NCI-H1105 treated with DMSO at 0.1 percent for 48 hours (cell line): ENCODE data around the gene MTRF1.
"Not testable (repeated sequence)": the region's sequence is repeated elsewhere in the genome, so short reads cannot be mapped to it uniquely, and the experiment has no call there.

ENCODE experiments used
- DNase-seq: peaks from one replicate; lab custom pipeline; 2025; lab: John Stamatoyannopoulos, UW

Gene MTRF1

DNA sequence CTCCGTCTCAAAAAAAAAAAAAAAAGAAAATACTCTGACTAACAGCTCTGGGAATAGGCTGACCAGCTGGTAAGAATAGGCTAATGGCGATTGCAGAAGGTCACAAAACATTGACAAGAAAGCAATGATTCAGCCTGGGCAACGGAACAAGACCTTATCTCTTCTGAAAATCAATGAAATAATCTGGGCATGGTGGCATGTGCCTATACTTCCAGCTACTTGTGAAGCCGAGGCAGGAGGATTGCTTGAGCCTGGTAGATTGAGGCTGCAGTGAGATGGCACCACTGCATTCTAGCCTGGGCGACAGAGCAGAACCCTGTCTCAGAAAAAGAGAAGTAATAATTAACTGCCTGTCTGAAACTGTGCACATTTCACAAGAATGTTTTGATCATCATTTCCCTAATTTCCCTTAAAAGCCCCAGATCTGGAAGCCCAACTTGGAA is 18.8 kb upstream of the MTRF1 start:
- DNase-seq, result no peak

DNA sequence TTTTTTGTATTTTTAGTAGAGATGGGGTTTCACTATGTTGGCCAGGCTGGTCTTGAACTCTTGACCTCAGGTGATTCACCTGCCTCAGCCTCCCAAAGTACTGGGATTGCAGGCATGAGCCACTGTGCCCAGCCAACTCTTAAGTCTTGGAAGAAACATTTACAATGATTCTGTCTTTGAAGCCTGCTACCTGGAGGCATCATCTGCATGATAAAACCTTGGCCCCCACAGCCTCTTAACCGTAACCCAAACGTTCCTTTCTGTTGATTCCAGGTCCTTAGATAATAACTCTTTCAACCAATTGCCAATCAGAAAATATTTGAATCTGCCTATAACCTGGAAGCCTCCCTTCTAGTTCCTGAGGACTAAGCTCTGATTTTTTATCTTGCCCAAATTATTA is 15.8 kb upstream of the MTRF1 start:
- not testable (repeated sequence) for DNase-seq

DNA sequence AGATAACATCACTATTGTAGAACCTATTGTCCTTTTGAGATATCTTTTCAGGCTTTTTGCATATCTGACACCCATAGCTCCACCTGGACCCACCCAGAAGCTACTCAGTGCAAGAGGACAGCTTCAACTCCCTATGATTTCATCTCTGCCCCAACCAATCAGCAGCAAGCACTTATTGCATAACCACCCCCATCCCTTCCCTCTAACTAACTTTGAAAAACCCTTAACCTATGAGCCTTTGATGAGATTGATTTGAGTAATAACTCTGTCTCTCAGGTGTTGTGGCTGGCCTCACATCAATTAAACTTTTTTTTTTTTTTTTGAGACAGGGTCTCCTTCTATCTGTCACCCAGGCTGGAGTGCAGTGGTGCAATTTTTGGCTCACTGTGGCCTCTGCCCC is 13.4 kb upstream of the MTRF1 start:
- DNase-seq, result no peak

DNA sequence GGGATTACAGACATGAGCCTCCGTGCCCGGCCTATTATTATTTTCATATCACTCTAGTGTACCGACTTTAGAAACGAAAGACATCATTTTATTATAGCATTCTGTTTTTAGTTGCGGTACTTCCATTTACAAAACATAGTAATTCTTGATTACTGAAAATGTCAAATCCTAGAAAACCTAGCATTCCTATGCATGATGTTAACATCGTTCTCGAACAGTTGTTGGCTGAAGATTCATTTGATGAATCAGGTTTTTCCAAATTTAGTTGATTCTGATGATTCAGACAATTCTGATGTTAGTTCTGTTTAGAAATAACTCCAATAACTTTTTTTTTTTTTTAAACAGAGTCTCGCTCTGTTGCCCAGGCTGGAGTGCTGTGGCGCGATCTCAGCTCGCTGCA is 11.5 kb upstream of the MTRF1 start:
- DNase-seq, result no peak

DNA sequence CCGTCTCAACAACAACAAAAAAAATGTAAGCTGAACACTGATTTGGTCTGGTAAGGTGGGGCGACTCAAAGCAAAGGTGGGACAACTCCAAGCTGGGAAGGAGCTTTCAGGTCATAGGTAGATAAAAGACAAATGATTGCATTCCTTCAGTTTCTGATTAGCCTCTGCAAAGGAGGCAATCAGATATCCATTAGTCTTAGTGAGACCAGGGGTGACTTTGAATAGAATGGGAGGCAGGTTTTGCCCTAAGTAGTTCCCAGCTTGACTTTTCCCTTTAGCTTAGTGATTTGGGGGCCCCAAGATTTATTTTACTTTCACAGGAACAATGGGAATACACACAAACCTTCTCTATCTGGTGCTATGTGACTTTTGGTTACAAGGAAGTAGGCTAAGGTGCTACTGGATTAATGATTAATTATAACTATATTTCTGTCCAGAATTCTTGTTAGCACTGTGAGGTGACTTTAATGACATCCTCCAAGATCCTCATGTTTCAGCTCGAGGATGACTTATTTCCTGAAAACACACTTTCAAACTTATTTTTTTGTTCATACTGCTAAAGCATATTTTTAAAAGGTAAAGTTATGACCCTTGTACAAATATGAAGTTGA is 10.6 kb upstream of the MTRF1 start:
- DNase-seq, result no peak

DNA sequence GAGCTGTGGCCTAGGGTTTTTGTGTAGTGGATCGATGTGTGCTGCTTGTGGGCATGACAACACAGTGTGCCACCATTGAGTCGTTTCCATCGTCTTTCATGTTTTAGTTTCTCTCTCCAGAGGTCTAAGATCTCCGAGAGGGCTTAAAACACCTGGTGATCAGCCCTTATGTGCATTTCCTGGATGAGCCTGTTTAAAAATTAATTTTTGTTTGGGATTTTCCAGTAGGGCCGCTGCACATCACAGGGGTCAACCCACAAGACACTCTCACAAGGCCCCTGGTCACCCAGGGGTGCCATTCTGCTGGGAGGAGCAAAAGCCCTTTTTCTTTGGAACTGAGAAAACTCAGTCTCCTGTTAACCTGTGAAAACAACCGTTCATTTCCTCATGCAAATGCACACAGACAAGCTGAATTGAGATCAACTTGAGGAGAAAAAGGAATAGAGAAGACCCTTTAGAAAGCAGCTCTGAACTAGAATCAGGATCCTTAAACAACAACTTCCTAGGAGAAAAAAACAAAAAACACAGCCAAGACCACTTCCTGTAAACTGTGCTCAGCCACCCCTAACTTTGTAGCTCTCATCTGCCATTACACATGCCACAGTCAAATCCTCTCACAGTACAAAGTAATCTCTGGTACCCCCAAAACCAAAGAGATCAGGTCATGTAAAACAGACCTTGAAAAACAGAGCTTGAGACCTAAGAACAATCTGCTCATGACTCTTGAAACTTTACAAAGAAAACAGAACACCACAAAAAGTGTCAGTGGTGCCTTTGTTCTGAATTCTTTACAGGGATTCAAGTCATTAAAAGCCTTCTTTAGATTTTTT is 8.3 kb upstream of the MTRF1 start:
- no peak for DNase-seq

DNA sequence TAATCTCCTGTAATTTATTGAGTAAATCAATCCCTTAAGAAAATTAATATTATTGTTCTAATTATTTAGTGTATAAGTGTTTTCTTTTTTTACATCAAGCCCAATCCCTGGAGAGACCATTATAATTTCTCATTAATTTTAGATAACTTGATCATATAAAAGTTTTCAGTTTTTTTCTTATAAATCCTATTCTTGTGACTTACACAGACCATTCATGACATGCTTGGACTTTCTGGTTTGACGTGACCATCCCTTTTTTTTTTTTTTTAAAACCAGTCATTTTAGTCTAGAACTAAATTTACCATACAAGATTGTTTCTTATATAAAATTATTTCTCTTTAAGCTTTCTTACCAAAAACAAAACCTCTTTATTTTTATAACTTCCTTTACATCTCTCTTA is 5.4 kb upstream of the MTRF1 start:
- peak; percentile 3 for DNase-seq

DNA sequence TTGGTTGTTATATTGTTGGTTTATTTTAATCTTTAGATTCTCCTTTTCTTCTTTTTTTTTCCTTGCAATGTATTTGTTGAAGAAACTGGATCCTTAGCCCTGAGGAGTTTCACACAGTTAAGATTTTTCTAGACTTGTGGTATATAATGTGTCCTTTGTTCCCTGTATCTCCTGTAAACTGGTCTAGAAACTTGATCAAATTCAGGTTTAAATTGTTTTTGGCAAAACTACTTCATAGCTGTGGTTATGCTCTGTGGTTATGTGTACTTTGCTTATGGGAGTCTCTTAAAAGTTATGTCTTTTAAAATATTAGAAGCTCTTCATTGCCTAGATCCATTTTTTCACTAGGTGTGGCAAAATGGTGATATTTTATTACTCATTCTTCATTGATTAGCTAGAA is 3.7 kb upstream of the MTRF1 start:
- DNase-seq, result no peak

DNA sequence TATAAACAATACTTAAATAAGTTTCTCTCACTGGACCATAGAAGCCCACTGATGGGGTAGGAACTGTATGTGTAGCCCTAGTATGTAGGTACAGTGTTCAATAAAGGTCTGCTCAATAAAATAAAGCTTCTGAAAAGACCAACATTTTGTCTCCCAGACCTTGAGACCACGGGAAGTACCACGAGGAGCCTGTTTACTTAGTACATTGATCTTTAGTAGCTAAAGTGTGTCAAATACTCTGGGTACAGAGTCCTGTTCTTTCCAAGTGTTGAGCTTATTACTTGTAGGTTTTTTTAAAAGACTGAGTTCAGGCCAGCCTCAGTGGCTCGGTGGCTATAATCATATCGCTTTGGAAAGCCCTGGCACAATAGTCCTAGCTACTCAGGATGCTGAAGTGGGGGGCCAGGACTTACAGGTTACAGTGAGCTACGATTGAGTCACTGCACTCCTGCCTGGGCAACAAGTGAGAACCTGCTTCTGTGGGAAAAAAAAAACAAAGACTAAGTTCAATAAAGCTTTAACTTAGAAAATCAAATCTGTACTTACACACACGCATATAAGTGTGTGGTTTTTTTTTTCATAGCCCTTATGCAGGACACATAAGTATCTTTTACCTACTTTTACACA is 3.4 kb downstream of the MTRF1 start:
- DNase-seq, result no peak

DNA sequence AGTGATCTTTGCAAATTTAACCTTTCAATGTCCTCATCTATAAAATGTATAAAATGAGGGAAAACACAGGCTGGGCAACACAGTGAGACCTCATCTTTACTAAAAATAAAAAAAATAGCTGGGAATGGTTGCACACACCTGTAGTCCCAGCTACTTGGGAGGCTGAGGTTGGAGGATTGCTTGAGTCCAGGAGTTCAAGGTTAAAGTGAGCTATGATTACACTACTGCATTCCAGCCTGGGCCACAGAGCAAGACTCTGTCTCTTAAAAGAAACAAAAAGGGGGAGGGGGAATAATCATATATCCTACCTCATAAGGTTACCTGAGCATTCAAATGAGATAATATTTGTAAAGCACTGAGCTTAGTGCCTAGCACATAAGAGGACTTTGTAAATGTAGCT is 5.8 kb downstream of the MTRF1 start:
- no peak for DNase-seq

DNA sequence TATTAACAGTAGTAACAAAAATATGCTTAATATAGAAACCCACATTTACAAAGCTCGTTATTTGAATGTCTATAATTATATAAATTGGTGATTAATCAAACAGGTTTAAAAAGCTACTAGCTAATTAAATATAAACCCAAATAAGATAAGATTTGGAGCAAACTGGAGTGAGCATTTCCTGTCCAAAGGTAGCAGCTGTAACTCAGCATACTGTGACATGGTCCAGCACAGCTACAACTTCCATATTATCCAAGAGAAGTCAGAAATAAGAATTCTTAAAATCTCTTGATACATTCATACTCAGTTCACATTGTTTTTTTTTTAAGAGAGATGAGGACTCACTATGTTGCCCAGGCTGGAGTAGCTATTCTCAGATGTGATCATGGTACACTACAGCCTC is 8.5 kb downstream of the MTRF1 start:
- DNase-seq, result no peak

DNA sequence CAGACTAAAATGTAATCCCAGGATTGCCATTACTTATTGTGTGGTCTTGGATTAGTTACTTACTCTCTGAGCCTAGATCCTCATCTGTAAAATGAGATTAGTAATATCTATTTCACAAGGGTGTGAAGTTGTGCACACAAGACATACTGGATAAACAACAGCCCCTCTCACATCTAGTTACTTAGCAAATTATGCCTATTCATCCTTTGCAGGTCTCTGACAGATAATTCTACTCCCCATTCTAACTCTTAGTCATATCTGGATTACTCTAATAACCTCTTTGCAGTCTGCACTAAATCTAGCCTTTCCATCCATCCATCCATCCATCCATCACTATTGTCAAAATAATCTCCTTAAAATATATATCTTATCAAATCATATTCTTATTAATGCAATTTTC is 12.4 kb downstream of the MTRF1 start:
- no peak for DNase-seq

DNA sequence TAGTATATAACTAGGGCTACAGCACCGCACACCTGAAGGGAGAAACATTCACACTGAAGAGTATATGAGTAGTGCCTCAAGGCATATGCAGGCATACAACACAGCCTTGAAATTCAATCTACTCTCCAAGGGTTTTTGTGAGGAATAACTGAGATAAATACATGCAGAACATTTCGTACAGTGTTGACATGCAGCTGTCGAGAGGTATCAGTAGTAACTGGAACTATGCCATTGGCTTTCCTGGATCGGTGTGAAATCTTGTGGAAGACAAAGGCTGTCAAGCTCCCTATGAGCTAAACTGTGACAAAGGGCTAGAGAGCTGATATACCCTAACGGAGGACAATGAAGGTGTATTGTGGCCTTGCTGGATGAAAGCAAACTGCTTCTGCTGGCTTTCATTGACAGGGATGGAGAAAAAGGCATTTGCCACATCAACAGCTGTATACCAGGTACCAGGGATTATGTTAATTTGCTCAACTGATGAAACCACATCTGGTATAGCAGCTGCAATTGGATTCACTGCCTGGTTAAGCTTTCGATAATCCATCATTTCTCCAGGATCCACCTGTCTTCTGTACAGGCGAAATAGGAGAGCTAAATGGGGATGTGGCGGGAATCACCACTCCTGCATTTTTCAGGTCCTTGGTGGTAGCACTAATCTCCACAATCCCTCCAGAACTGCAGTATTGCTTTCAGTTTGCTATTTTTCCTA is 16.3 kb downstream of the MTRF1 start:
- no peak for DNase-seq

DNA sequence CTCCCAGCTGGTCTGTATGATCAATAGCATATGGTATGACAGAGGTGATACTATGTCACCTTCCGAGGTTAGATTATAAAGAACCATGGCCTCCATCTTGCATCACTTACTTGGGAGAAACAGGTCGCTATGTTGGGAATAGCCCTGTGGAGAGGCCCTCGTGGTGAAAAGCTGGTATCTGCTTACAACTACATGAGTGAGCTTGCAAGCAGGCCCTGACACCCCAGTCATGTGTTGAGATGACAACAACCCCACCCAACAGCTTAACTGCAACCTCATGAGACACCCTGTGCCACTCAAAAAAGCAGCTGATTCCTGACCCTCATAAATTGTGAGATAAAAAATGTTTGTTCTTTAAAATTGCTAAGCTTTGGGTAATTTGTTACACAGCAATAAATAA is 18.8 kb downstream of the MTRF1 start:
- DNase-seq, result no peak

DNA sequence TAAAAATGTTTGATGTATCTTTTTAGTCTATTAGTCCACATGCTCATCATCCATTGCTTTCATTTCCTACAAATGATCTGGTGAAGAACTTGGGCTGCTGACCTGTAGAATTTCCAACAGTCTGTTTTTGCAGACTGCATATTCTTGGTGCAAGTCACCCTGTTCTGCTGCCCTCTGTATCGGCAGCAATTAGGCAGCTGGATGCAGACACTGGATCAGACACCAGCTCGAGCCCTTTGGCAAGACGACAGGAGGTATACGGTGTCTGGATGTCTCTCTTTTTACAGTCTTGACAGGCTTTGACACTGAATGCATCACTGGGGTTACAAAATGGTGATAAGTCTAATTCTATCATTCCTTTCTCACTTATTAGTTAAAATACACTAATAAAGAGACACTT is 21.8 kb downstream of the MTRF1 start:
- DNase-seq, result no peak

DNA sequence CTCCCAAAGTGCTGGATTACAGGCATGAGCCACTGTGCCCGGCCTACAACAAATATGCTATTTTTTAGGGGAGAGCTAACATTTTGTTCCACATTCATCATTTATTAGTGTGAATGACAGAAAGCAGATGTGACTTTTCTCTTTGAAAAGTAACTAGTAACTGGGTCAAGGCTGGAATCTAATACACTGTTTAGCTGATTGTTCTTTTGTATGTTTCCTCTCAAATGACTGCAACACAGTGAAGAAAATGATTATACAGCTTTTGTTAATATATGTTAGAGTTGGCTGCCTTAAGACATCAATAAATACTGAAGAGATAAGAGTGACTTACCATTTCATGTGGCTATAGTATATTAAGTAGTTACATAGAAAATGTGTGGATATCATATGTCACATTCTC is 27.0 kb downstream of the MTRF1 start:
- no peak for DNase-seq

DNA sequence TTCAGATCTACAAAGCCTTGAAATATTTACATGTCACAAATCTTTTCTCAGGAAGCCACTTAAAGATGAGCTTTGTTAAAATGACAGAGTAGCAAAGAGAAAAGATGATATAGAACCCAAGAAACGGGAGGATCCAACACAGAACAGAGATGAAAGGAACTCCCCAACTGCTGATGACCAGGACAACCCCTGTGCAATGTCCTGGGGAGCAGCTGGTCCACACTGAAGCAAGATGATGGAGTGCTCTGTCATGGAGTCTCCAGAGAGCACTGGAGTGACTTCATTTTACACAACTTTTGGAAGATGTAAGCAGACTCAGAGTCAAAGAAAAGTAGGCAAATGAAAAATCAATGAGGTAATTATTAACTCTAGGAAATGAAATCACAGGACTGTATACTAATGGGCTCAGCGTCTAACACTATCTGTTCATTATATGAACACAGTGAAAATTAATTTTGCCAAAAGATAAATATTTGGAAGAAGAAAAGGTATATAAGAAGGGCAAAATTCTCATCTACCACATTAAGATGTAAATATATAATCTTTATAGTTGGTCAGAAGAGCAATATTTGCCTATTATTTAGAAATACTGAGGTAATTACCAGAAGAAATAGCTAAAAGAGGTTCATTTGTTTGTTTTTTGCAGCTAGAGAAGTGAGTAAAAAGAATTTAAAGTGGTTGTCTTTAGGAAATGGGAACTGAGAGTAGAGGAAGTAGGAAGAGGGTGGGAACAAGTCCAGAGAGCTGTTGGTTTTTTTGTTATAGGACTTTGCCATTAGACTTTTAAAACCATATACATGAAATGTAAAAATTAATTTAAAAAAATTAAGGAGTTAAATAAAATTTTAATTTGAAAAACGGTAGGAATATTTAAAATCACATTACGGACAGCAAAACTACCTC is 30.5 kb downstream of the MTRF1 start:
- DNase-seq, result no peak

DNA sequence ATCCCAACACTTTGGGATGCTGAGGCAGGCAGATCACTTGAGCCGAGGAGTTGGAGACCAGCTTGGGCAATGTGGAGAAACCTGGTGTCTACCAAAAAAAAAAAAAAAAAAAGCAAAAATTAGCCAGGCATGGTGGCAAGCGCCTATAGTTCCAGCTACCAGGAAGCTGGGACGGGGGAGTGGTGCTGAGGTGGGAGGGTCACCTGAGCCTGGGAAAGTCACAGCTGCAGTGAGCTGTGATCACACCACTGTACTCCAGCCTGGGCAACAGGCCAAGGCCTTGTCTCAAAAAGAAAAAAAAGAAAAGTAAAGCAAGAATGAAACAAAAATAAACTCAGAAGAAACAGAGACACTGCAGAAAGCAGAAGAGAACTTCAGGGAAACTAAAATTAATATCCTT is 31.6 kb downstream of the MTRF1 start:
- peak; percentile 71 for DNase-seq

DNA sequence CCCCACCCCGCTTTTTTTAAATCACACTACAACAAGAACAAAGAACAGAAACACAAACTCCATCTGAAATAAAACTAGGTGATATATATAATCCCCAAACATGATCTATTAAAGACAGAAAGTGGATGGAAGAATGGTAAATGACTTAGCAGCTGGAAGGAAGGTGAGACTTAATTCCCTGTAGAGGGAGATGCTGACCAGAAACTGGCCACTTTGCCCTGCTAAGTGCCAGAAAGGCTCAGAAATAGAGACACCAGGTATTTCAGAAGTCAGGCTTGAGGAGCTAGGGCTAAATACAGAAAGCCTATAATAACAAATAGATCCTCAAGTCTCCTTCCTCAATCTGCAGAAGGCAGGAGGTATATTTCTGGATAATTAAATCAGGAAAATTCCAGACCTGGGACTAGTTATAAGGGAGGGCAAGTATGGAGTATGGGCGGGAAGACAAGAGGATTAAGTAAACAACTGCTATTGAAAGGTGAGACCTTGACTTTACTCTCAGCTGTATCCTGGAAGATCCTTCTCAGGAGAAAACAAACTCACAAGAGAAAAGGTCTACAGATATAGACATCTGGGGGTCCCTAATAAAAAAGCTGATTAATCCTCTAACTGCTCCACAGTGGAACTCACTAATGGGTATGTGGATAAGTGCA is 32.2 kb downstream of the MTRF1 start:
- DNase-seq, result peak; percentile 23

DNA sequence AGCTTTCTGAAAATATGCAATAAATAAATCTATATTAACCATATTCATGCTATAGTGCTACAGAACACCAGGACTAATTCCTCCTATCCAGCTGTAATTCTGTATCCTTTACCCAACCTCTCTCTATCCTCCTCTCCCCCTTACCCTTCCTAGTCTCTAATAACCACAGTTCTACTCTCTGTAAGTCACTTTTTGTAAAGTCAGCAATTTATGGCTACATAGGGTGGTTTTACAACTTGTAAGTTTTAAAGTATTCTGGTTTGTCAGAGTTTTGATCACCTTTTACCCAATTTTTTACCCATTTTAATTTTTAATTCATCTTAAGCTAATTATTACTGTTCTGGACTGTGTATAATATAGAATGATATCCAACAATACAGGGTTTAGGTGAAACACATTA is 34.0 kb downstream of the MTRF1 start:
- no peak for DNase-seq
